NB4 (cell line): ENCODE data around the gene TMEM151A.

ENCODE experiments used
- CTCF ChIP-seq: IDR thresholded peaks from one replicate; pipeline ENCODE4 v1.5.1; 2012; ENCODE audit warnings: low read depth, low read length
- MYC ChIP-seq: IDR thresholded peaks from 2 replicates; pipeline ENCODE4 v1.6.1; 2011; ENCODE audit warnings: low read depth, low read length
- POLR2A ChIP-seq: IDR thresholded peaks from 2 replicates; pipeline ENCODE4 v1.6.1; 2011; ENCODE audit warnings: mild to moderate bottlenecking; ENCODE audit not compliant: insufficient read length; ENCODE audit errors: extremely low read depth

DNA sequence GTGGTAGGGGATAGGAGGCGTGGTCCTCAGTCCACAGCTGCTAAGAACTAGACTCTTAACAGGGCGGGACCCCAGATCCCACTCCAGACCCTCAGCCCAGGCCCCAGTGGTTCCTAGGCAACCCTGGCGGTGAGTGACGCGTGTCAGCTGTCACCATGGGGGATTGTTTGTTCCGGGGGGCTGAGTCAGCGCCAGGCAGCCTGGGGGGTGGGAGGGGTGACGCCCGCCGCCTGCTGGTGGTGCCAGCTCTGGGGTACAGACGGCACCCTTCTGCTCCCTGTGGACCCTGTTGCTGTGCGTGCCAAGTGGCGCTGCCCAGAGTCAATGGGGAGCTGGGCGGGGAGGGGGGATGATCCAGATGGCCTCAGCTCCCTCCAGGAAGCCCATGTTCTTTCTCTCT, 11.3 kb upstream of the TMEM151A start:
- TF ChIP-seq POLR2A (no peak), CTCF (no peak), MYC (no peak)
